Esophagus muscularis mucosa (tissue), 4 donors: ENCODE results near the gene ZMIZ1. TPM values are rescaled to one million over a fixed set of nuclear protein-coding genes. Genes with fewer than 3 reads are reported as not detected.

Source experiments
- DNase-seq: peaks from one replicate; pipeline ENCODE4 v3.0.0-alpha.2; 2017; ENCODE audit errors: extremely low spot score
- H3K27ac ChIP-seq, 4 donors: fragments of 200-600 bp; sonication (generic); replicated peaks in 1 of 4; 1 replicate in 3 of 4; 2 replicates in 1 of 4; pipeline ENCODE4 v1.5.1; 2016 to 2019; ENCODE audit warnings: mild to moderate bottlenecking in 1 of 4
- H3K27me3 ChIP-seq, 4 donors: fragments of 200-600 bp; sonication (generic); one replicate each; pipeline versions ENCODE4 v1.5.1 to v1.6.0; 2016 to 2019
- H3K36me3 ChIP-seq, 4 donors: fragments of 200-600 bp; sonication (generic); one replicate each; pipeline ENCODE4 v1.5.1; 2016 to 2019
- H3K4me1 ChIP-seq, 4 donors: fragments of 200-600 bp; sonication (generic); one replicate each; pipeline ENCODE4 v1.5.1; 2016 to 2019
- H3K4me3 ChIP-seq, 4 donors: fragments of 200-600 bp; sonication (generic); 1 replicate in 2 of 4; 2 replicates in 2 of 4; pipeline ENCODE4 v1.5.1; 2016 to 2019; ENCODE audit warnings: mild to moderate bottlenecking in 4 of 4, moderate library complexity in 1 of 4
- H3K9me3 ChIP-seq, 4 donors: fragments of 200-600 bp; sonication (generic); 1 replicate in 3 of 4; 2 replicates in 1 of 4; pipeline ENCODE4 v1.5.1; 2016 to 2019
- EP300 ChIP-seq: sonication (generic); formaldehyde crosslinking; IDR thresholded peaks from one replicate; pipeline ENCODE4 v1.6.1; 2017; ENCODE audit warnings: antibody characterized with exemption
- POLR2A ChIP-seq: fragments of 450-650 bp; IDR thresholded peaks from one replicate; pipeline ENCODE4 v1.6.1; 2017; ENCODE audit warnings: antibody characterized with exemption, moderate library complexity, mild to moderate bottlenecking, low read depth
- POLR2AphosphoS5 ChIP-seq, 2 donors: sonication (generic); formaldehyde crosslinking; IDR thresholded peaks; one replicate each; pipeline ENCODE4 v1.6.1; 2017; ENCODE audit warnings: antibody characterized with exemption in 2 of 2
- WGBS: methylation state at CpG from one replicate; pipeline ENCODE4 v1.1.5; 2018; 5-methylcytosine and 5-hydroxymethylcytosine counted together
- intact Hi-C: fragments of 100-400 bp; cut with DNase I; formaldehyde crosslinking; loops from one replicate; pipeline ENCODE4 v1.15.1; 2023
- total RNA-seq, 4 donors: library from RNA; depleted of rRNA; stranded (reverse); fragments of >200 nt; gene quantifications; one replicate each; pipeline versions ENCODE4 v1.1.0 to v1.2.1, GENCODE V29; 2016
- TF ChIP-seq, protein P1 (sequence below), 3 experiments: fragments of 200-600 bp in 2 of 3; fragments of 450-650 bp in 1 of 3; sonication (generic) in 2 of 3; IDR thresholded peaks; one replicate each; pipeline ENCODE4 v1.5.1; 2017 to 2019; ENCODE audit warnings: antibody characterized with exemption in 3 of 3, mild to moderate bottlenecking in 2 of 3, moderate library complexity in 1 of 3

The ZMIZ1 gene
- total RNA-seq, 4 donors from 2014 or later = 48.7 to 87.2 (median 66.0) TPM

DNA sequence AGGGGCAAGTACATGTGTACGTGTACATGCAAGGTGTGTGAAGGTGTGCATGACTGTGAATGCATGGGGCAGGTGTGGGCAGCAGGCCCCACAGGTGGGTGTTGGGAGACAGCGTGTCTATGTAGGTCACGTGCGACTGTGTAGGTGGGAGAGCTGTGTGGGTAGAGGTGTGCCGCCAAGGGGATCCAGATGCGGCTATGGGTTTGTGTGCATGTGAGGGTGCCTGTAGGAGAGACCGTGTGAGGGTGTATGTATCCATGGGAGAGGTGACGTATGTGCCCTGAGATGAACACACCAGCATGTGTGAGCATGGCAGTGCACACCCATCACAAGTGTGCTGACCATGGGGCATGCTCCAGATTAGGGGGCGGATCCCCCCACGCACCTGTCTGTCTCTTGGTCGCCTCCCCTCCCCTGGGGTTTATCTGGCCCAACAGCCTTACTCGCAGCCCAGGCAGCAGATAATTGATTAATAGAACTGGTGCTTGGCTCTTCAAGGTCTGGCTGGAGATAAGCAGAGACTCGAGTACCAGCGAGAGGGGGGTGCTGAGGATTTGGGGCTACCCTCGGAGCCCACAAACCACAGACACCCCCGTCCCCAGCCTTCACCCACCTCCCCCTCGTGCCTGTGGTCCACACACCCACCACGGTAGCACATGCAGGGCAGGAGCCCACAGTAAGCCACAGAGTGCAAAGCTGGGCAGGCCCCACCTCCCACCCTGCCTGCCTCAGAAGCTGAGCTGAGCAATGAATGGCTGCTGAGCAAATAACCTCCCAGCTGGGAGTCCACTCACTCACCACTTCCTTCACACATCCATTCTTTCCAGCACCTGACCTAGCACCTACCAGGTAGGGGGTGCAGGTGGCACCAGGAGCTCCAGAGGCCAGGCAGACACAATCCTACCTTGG is 41.4 kb upstream of the ZMIZ1 start:
- H3K4me3 ChIP-seq = no peak overlapping the region
- peaks cover 9 to 34% (median 28%) of the 10 kb centered on the region in 4 donors for H3K4me1 ChIP-seq
- no peak overlapping the region for H3K27ac ChIP-seq
- H3K27me3 ChIP-seq = no peaks in the 10 kb centered on the region
- DNase-seq = no peak
- H3K36me3 ChIP-seq = no peaks in the 10 kb centered on the region
- intact Hi-C loops = loop anchor here (5.0 kb wide), 1 partner anchor 535 kb away; no protein-coding TSS in a partner anchor
- no peaks in the 10 kb centered on the region for H3K9me3 ChIP-seq
- 97% methylated on average over 15 of the region's 18 CpGs for WGBS
- TF ChIP-seq, protein P1, sequence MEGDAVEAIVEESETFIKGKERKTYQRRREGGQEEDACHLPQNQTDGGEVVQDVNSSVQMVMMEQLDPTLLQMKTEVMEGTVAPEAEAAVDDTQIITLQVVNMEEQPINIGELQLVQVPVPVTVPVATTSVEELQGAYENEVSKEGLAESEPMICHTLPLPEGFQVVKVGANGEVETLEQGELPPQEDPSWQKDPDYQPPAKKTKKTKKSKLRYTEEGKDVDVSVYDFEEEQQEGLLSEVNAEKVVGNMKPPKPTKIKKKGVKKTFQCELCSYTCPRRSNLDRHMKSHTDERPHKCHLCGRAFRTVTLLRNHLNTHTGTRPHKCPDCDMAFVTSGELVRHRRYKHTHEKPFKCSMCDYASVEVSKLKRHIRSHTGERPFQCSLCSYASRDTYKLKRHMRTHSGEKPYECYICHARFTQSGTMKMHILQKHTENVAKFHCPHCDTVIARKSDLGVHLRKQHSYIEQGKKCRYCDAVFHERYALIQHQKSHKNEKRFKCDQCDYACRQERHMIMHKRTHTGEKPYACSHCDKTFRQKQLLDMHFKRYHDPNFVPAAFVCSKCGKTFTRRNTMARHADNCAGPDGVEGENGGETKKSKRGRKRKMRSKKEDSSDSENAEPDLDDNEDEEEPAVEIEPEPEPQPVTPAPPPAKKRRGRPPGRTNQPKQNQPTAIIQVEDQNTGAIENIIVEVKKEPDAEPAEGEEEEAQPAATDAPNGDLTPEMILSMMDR (IDR thresholded peaks at IDR 0.05) = no peak
- TF ChIP-seq EP300 (no peak), POLR2A (no peak), POLR2AphosphoS5 (IDR thresholded peaks at IDR 0.05) (no peak)

DNA sequence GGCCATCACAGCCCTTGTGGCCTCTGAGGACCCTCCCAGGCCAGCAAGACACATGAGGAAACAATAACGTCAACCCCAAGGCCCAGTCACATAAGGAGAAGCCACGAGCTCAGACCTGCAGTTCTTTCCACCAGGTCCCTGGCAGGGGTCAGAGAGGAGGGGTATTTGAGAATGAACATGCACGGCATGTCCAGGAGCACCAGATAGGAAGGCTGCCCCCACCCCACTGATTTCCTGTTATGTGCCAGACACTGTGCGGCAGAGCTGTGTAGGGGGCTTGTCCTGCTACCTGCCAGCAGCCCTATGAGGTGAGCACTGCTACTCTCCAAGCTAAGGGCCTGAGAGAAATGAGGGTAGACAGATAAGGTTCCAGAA is 40.7 kb upstream of the ZMIZ1 start:
- Histone ChIP-seq H3K4me3 (no peak overlapping the region), H3K27ac (no peak overlapping the region), H3K36me3 (no peaks in the 10 kb centered on the region), H3K27me3 (no peaks in the 10 kb centered on the region), H3K9me3 (no peaks in the 10 kb centered on the region), H3K4me1 (peaks cover 3 to 28% (median 23%) of the 10 kb centered on the region in 4 donors)
- no peak for DNase-seq
- intact Hi-C loops = loop anchor here (5.0 kb wide), 1 partner anchor 536 kb away; no protein-coding TSS in a partner anchor
- WGBS = 96% methylated on average over 4 of the region's 4 CpGs
- TF ChIP-seq, protein P1 (IDR thresholded peaks at IDR 0.05) = no peak
- TF ChIP-seq POLR2A = no peak
- no peak for TF ChIP-seq EP300
- TF ChIP-seq POLR2AphosphoS5 (IDR thresholded peaks at IDR 0.05) = no peak

DNA sequence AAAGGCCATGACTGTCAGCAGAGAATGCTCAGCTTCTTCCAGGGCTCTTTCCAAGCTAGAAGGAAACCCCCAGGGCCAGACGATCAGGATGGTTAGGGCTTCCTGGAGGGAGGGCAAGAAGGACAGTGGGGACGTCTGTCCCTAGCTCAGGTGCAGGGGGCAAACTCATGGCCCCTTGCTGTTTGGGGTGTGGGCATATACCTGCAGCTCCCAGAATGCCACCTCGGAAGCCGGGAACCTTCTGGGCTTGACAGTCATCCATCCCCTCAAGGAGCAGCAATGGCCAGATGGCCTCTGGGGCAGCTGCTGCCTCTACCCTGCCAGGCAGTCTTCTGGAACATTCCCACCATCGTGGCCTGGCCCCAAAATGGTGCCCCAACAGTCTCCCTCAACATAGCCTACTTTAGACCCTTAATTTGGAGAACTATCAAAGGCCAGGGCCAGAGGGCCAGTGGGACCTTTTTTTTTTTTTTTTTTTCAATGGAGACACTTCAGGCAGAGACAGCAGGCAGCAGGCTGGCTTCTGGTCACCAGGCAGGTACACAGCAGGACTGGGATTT is 40.2 kb upstream of the ZMIZ1 start:
- no peak overlapping the region for H3K27ac ChIP-seq
- intact Hi-C loops = loop anchor here (5.0 kb wide), 1 partner anchor 536 kb away; no protein-coding TSS in a partner anchor
- no peak overlapping the region for H3K4me3 ChIP-seq
- no peak for DNase-seq
- no peaks in the 10 kb centered on the region for H3K36me3 ChIP-seq
- peaks cover 0 to 23% (median 18%) of the 10 kb centered on the region in 4 donors for H3K4me1 ChIP-seq
- 91% methylated on average over 5 of the region's 5 CpGs for WGBS
- TF ChIP-seq POLR2AphosphoS5 (IDR thresholded peaks at IDR 0.05) = no peak
- no peak for TF ChIP-seq POLR2A
- no peak for TF ChIP-seq EP300
- TF ChIP-seq, protein P1 (IDR thresholded peaks at IDR 0.05) = no peak
- no peaks in the 10 kb centered on the region for H3K9me3 ChIP-seq
- no peaks in the 10 kb centered on the region for H3K27me3 ChIP-seq

DNA sequence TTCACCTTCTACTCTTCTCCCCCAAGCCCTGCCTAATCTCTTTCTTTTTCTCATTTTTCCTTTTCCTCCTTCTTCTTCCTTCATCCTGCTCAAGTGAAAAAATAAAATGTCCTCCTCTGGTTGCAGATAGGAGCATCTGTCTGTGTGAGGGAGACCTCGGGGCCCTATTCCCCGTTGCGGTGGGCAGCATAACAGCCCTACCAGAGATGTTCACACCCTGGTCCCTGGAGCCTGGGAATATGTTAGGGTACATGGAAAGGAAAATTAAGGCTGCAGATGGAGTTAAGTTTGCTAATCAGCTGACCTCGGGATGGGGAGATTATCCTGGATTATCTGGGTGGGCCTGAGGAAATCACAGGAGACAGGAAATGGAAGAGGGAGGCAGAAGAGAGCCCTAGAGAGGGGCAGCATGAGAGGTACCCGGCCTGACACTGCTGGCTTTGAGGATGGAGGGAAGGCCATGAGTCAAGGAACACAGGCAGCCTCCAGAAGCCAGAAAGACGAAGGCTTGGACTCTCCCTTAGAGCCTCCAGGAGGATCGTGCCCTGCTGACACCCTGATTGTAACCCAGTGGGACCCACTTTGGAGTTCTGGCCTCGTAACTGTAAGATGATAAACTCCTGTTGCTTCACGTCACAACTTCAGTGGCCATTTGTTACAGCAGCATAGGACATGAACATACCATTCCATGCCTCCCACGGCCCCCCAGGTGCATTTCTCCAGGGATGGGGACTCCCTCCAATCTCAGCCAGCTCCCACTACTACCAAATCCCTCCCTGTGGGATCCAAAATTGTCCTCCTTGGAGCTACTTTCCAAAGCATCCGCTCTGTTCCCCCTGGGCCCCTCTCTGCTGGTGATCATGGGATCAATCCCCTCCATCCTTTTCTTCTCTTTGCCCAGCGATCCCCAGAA is 39.0 kb upstream of the ZMIZ1 start:
- no peak for DNase-seq
- intact Hi-C loops = loop anchor here (5.0 kb wide), 1 partner anchor 537 kb away; no protein-coding TSS in a partner anchor

More for the DNA sequence above, 39.0 kb upstream of the ZMIZ1 start:
- Histone ChIP-seq H3K36me3 (no peaks in the 10 kb centered on the region), H3K4me1 (peaks cover 0 to 13% (median 11%) of the 10 kb centered on the region in 4 donors), H3K4me3 (no peak overlapping the region), H3K9me3 (no peaks in the 10 kb centered on the region), H3K27ac (no peak overlapping the region), H3K27me3 (no peaks in the 10 kb centered on the region)
- 94% methylated on average over 11 of the region's 12 CpGs for WGBS
- TF ChIP-seq, protein P1 (IDR thresholded peaks at IDR 0.05) = no peak
- no peak for TF ChIP-seq POLR2AphosphoS5 (IDR thresholded peaks at IDR 0.05)
